GM21717 (cell line): ENCODE measurements around the gene UXT.
"Not testable (repeated sequence)": the region's sequence is repeated elsewhere in the genome, so short reads cannot be mapped to it uniquely, and the experiment has no call there.

Experiments used
- ATAC-seq: cut with Tn5 transposase; IDR thresholded peaks from one replicate; pipeline ENCODE4 v1.9.1; 2021; ENCODE audit warnings: mild to moderate bottlenecking, moderate library complexity; ENCODE audit not compliant: unreplicated experiment

UXT gene

GRCh38 chrX:47618923-47619485 is 40.0 kb downstream of the UXT start:
- ATAC-seq, result no peak

- no peak for ATAC-seq
These were observed 44.4 kb downstream of the UXT start for GRCh38 chrX:47614618-47615017.

DNA sequence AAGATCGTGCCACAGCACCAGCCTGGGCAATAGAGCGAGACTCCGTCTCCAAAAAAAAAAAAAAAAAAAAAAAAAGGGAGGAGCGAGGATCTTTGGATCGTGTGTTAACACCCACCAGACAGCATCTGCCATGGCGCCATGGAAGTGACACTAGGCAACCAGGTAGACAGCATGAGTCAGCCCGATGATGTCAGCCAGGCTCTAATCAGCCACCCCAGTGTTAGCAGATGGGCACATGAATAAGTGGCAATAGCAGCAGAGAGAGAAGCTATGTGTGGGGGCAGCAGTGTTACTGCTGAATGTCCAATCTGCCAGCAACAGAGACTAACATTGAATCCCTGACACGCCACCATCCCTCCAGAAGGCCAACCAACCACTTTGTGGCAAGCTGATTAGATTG is 45.9 kb downstream of the UXT start:
- no peak for ATAC-seq

GRCh38 chrX:47612418-47612817 is 46.6 kb downstream of the UXT start:
- ATAC-seq, result no peak

- ATAC-seq, result no peak
These were observed 47.1 kb downstream of the UXT start for GRCh38 chrX:47611926-47612325.

GRCh38 chrX:47611489-47611888 is 47.5 kb downstream of the UXT start:
- no peak for ATAC-seq

- no peak for ATAC-seq
These were observed 48.5 kb downstream of the UXT start for GRCh38 chrX:47610511-47610910.

DNA sequence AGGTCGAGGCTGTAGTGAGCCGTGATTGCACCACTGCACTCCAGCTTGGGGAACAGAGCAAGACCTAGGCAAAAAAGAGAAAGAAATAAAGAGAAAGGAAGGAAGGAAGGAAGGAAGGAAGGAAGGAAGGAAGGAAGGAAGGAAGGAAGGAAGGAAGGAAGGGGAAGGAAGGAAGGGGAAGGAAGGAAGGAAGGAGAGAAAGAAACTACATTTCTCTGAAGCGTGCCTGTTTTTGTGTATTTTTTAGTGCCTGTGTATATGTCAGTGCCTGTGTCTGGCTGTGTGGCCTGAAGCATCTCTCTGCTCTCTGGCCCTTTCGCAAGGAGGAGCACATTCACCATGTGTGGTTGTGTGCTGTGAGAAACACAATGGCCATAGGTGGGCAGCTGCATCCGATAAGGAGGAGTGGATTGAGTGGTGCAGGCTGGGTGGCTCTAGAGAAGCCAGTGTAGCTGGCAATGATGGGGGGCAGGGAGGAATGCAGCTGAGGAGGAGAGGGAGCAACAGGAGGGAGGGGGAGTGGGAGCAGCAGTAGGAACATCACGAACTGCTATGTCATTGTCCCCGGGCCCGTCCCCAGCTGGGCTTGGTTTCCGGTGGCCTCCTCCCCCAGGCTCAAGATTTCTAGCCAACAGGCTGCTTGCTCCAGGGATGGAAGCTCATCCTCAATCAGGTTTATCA is 50.7 kb downstream of the UXT start:
- no peak for ATAC-seq

DNA sequence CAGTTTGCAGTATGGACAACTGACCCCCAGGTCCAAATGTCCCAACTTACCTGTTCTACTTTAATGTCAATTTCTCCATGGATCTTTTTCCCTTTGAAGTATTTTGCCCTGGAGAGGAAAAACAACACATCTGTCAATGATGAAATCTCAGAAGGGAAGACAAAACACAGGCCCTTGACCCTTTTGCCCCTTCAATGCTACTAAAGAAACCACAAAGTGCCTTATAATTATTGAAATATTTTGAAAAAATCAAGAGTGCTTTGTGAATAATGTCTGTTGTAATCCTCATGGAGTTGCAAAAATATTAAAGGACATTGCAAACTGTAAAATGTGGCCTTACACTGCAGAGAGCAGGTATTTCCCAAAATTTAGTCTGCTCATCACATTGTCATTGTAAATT is 51.9 kb downstream of the UXT start:
- no peak for ATAC-seq

DNA sequence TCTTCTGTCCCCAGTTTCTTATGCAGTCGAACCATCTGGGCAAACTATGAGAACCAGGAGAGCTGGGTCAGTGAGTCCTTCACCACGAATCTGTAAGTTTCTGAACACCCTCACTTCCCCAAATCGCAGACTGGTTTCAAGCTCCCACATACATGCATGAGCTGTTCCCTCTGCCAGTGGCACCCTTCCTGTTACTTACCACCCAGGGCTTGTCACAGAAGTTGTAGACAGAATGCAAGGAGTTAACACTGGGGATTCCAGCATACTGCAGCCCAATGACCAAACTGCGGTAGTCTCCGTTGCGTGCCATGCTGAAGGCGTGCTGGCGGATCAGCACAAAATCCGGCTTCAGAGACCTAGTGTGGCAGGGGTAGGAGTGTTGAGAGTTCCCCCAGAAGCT is 54.0 kb downstream of the UXT start:
- ATAC-seq, result no peak

DNA sequence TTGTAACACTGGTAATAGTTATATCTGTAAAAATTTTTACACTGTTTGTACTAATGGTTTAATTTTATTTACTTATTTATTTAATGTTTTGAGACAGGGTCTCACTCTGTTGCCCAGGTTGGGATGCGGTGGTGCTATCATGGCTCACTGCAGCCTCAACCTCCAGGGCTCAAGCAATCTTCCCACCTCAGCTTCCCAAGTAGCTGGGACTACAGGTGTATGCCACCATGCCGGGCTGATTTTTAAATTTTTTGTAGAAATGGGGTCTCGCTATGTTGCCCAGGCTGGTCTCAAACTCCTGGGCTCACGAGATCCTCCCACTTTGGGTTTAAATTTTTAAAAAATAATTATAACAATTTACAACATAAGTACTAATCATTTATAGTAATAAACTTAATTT is 55.9 kb downstream of the UXT start:
- not testable (repeated sequence) for ATAC-seq
